Spleen (tissue), 7 donors: ENCODE data around the gene KSR2.

Experiments
- CTCF ChIP-seq, 11 experiments: fragments of 200-600 bp in 7 of 11; fragments of 450-650 bp in 4 of 11; sonication (generic) in 4 of 11; IDR thresholded peaks in 8 of 11; conservative IDR thresholded peaks in 3 of 11; 1 replicate in 7 of 11; 2 replicates in 4 of 11; pipeline versions ENCODE4 v1.4.0 to v1.8.0; 2016 to 2021; ENCODE audit warnings: antibody characterized with exemption in 11 of 11, inconsistent platforms in 4 of 11, mild to moderate bottlenecking in 1 of 11
- POLR2A ChIP-seq, 3 donors: fragments of 450-650 bp; IDR thresholded peaks; one replicate each; pipeline ENCODE4 v1.5.1; 2017; ENCODE audit warnings: antibody characterized with exemption in 3 of 3, mild to moderate bottlenecking in 1 of 3
- POLR2AphosphoS5 ChIP-seq, 3 donors: sonication (generic); formaldehyde crosslinking; IDR thresholded peaks; one replicate each; pipeline ENCODE4 v1.5.1; 2017; ENCODE audit warnings: antibody characterized with exemption in 3 of 3
- donor health status: DM: no; HTN: no; CAD: no; lungs with moderate emphysema.
- donor health status: DM: no; HTN: no; CAD: no.
- donor health status: DM: no; HTN: no; CAD: no.

DNA sequence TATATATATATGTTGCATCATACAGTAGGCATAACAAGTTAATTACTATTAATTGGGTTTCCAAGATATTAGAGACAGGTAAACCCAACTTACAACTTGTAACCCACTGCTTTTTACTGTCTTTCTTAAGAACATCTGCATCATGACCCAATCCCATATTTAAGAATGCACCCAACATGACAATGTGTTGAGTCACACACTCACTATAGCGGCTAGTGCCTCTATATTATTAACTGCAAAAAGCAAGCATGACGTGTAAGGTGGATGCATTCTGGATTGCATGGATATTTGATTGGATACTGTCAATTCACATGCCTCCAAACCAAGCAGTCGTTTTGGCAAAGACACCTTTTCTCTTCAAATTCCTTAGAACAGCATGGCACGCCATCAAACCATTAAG, 68.2 kb downstream of the KSR2 start:
- no peak for TF ChIP-seq CTCF (IDR thresholded peaks at IDR 0.05 in 8 of 11, conservative IDR thresholded peaks at IDR 0.05 in 3 of 11)
- TF ChIP-seq POLR2A (IDR thresholded peaks at IDR 0.05), result no peak
- no peak for TF ChIP-seq POLR2AphosphoS5 (IDR thresholded peaks at IDR 0.05)
